Astrocyte of the spinal cord (primary cell): ENCODE results near the gene LPA.
"Not testable (repeated sequence)": the region's sequence is repeated elsewhere in the genome, so short reads cannot be mapped to it uniquely, and the experiment has no call there.

Experiments
- DNase-seq: peaks from one replicate; pipeline ENCODE4 v3.0.0; 2011; ENCODE audit warnings: low read depth, low spot score
- H3K4me3 ChIP-seq: 2 replicates; pipeline ENCODE4 v1.5.1; 2011; ENCODE audit warnings: low read depth, mild to moderate bottlenecking, low read length, moderate library complexity
- CTCF ChIP-seq: IDR thresholded peaks from 2 replicates; pipeline ENCODE4 v1.5.1; 2012; ENCODE audit warnings: low read depth, mild to moderate bottlenecking, low read length, inconsistent platforms
- in situ Hi-C: cut with HindIII; loops from 2 replicates; pipeline ENCODE4 v1.10.0; 2017; ENCODE audit warnings: low sequenced_read_pairs

LPA gene

GRCh38 chr6:160544802-160545201 is 119.3 kb downstream of the LPA start:
- in situ Hi-C loops, result no loop called here
- DNase-seq, result no peak
- no peak for TF ChIP-seq CTCF
- no peak overlapping the region for H3K4me3 ChIP-seq

GRCh38 chr6:160535270-160535669 is 128.8 kb downstream of the LPA start:
- H3K4me3 ChIP-seq, result no peak overlapping the region
- TF ChIP-seq CTCF, result no peak
- no peak for DNase-seq
- in situ Hi-C loops, result no loop called here

- H3K4me3 ChIP-seq, result no peak overlapping the region
- in situ Hi-C loops, result no loop called here
- DNase-seq, result peak; percentile 51
- peak; percentile 94 for TF ChIP-seq CTCF
Measured at GRCh38 chr6:160534050-160534696, 129.9 kb downstream of the LPA start.

- in situ Hi-C loops, result no loop called here
- DNase-seq, result no peak
- H3K4me3 ChIP-seq, result no peak overlapping the region
- no peak for TF ChIP-seq CTCF
Measured at GRCh38 chr6:160532315-160532714, 131.8 kb downstream of the LPA start.

GRCh38 chr6:160531826-160532225 is 132.2 kb downstream of the LPA start:
- no peak for TF ChIP-seq CTCF
- H3K4me3 ChIP-seq, result no peak overlapping the region
- in situ Hi-C loops, result no loop called here
- DNase-seq, result no peak

GRCh38 chr6:160529524-160529923 is 134.6 kb downstream of the LPA start:
- DNase-seq, in situ Hi-C loops, H3K4me3 ChIP-seq: not testable (repeated sequence)

GRCh38 chr6:160523223-160523622 is 140.9 kb downstream of the LPA start:
- no peak overlapping the region for H3K4me3 ChIP-seq
- DNase-seq, result no peak
- in situ Hi-C loops, result no loop called here
- no peak for TF ChIP-seq CTCF
